GM23338 (cell line): ENCODE results near the gene CXCL10. TPM values are rescaled to one million over a fixed set of nuclear protein-coding genes. Genes with fewer than 3 reads are reported as not detected.

Experiments
- ATAC-seq: fragments of 200-7000 bp; cut with Tn5 transposase; 3 replicates; pipeline ENCODE4 v1.9.1; 2020
- DNase-seq: peaks from one replicate; pipeline ENCODE4 v3.0.0-alpha.2; 2015; ENCODE audit warnings: low spot score
- H2AFZ ChIP-seq: fragments of 200-600 bp; sonication (generic); 2 replicates; pipeline ENCODE4 v1.8.0; 2016; ENCODE audit warnings: antibody characterized with exemption, mild to moderate bottlenecking, moderate library complexity
- H3F3A ChIP-seq: fragments of 200-600 bp; sonication (generic); replicated peaks from 2 replicates; pipeline ENCODE4 v1.8.0; 2017; ENCODE audit warnings: antibody characterized with exemption, mixed run types, low read depth
- H3K27ac ChIP-seq: fragments of 200-600 bp; sonication (generic); 2 replicates; pipeline ENCODE4 v1.6.1; 2016; ENCODE audit warnings: low read depth
- H3K27me3 ChIP-seq: fragments of 200-600 bp; sonication (generic); 2 replicates; pipeline ENCODE4 v1.8.0; 2016; ENCODE audit warnings: mild to moderate bottlenecking, mixed run types, moderate library complexity; ENCODE audit not compliant: insufficient read depth
- H3K36me3 ChIP-seq: fragments of 200-600 bp; sonication (generic); 2 replicates; pipeline ENCODE4 v1.8.0; 2016; ENCODE audit warnings: mild to moderate bottlenecking; ENCODE audit not compliant: insufficient read depth
- H3K4me1 ChIP-seq: fragments of 200-600 bp; sonication (generic); 2 replicates; pipeline ENCODE4 v1.8.0; 2016; ENCODE audit warnings: mild to moderate bottlenecking, moderate library complexity; ENCODE audit not compliant: insufficient read depth
- H3K4me2 ChIP-seq: fragments of 200-600 bp; sonication (generic); 2 replicates; pipeline ENCODE4 v1.7.1; 2017; ENCODE audit warnings: mixed run types
- H3K4me3 ChIP-seq: fragments of 200-600 bp; sonication (generic); 2 replicates; pipeline ENCODE4 v1.6.1; 2016; ENCODE audit warnings: mixed run types
- H3K79me2 ChIP-seq: fragments of 200-600 bp; sonication (generic); replicated peaks from 2 replicates; pipeline ENCODE4 v1.8.0; 2017; ENCODE audit warnings: mild to moderate bottlenecking; ENCODE audit not compliant: insufficient read depth
- H3K9me2 ChIP-seq: fragments of 200-600 bp; sonication (generic); 2 replicates; pipeline ENCODE4 v1.8.0; 2017; ENCODE audit not compliant: insufficient read depth
- H4K20me1 ChIP-seq: fragments of 200-600 bp; sonication (generic); replicated peaks from 2 replicates; pipeline ENCODE4 v1.8.0; 2017; ENCODE audit warnings: mild to moderate bottlenecking; ENCODE audit not compliant: insufficient read depth
- H3K27ac Mint-ChIP-seq: 2 replicates; pipeline ENCODE4 v1.8.0; 2020; ENCODE audit warnings: inconsistent platforms, mild to moderate bottlenecking, moderate library complexity, mixed read lengths
- H3K27me3 Mint-ChIP-seq: 3 replicates; pipeline ENCODE4 v1.8.0; 2022; ENCODE audit warnings: low read depth, mild to moderate bottlenecking, moderate library complexity, mixed read lengths, inconsistent platforms; ENCODE audit not compliant: insufficient read depth, poor library complexity
- H3K36me3 Mint-ChIP-seq: 3 replicates; pipeline ENCODE4 v1.8.0; 2021; ENCODE audit warnings: low read depth, mild to moderate bottlenecking, inconsistent platforms, moderate library complexity, mixed read lengths
- H3K4me1 Mint-ChIP-seq: 3 replicates; pipeline ENCODE4 v1.8.0; 2020; ENCODE audit warnings: mild to moderate bottlenecking, inconsistent platforms, mixed read lengths
- H3K4me3 Mint-ChIP-seq: 3 replicates; pipeline ENCODE4 v1.8.0; 2021; ENCODE audit warnings: moderate library complexity, mild to moderate bottlenecking, inconsistent platforms, mixed read lengths
- H3K9me3 Mint-ChIP-seq: 3 replicates; pipeline ENCODE4 v1.8.0; 2020; ENCODE audit warnings: moderate library complexity, mild to moderate bottlenecking, inconsistent platforms, mixed read lengths
- CREB1 ChIP-seq: fragments of 250-450 bp; sonication (Bioruptor Pico); IDR thresholded peaks from 2 replicates; pipeline ENCODE4 v1.5.0; 2020; ENCODE audit warnings: low read depth, mild to moderate bottlenecking, moderate library complexity
- EZH2 ChIP-seq: fragments of 200-600 bp; sonication (generic); IDR thresholded peaks from one replicate; pipeline ENCODE4 v1.8.0; 2017; ENCODE audit warnings: antibody characterized with exemption, mild to moderate bottlenecking, low read depth; ENCODE audit not compliant: unreplicated experiment
- EZH2phosphoT487 ChIP-seq: fragments of 200-600 bp; sonication (generic); IDR thresholded peaks from one replicate; pipeline ENCODE4 v1.8.1; 2018; ENCODE audit warnings: antibody characterized with exemption; ENCODE audit not compliant: unreplicated experiment
- JUNB ChIP-seq: IDR thresholded peaks from one replicate; pipeline ENCODE4 v1.6.1; 2016; ENCODE audit warnings: antibody characterized with exemption; ENCODE audit not compliant: unreplicated experiment
- NANOG ChIP-seq: IDR thresholded peaks from 2 replicates; pipeline ENCODE4 v1.6.1; 2016; ENCODE audit warnings: antibody characterized with exemption, borderline replicate concordance
- POLR2AphosphoS5 ChIP-seq: IDR thresholded peaks from 2 replicates; pipeline ENCODE4 v1.6.1; 2016; ENCODE audit warnings: antibody characterized with exemption, low read depth
- STAT1 ChIP-seq: IDR thresholded peaks from one replicate; pipeline ENCODE4 v1.6.1; 2016; ENCODE audit warnings: antibody characterized with exemption; ENCODE audit not compliant: unreplicated experiment
- ZNF114 ChIP-seq: fragments of 250-450 bp; sonication (Bioruptor Pico); IDR thresholded peaks from 2 replicates; pipeline ENCODE4 v1.5.0; 2020; ENCODE audit warnings: mild to moderate bottlenecking, moderate library complexity
- ZNF331 ChIP-seq: fragments of 250-450 bp; sonication (Bioruptor Pico); IDR thresholded peaks from 2 replicates; pipeline ENCODE4 v1.5.0; 2020; ENCODE audit warnings: low read depth, mild to moderate bottlenecking, moderate library complexity
- polyA plus RNA-seq: library from polyadenylated mRNA; unstranded; fragments of >200 nt; fragmentation: Nextera tagmentation; extraction: Ambion mirVana; gene quantifications from 2 replicates; pipeline ENCODE4 v1.2.1, GENCODE V29; 2016
- total RNA-seq: library from RNA; depleted of rRNA; stranded (reverse); fragments of >200 nt; shearing (Covaris generic); gene quantifications from 2 replicates; pipeline ENCODE4 v1.2.3, GENCODE V29; 2014
- TF ChIP-seq, protein P1 (sequence below), 2 experiments: fragments of 200-600 bp in 1 of 2; sonication (generic) in 1 of 2; conservative IDR thresholded peaks; 2 replicates each; pipeline versions ENCODE4 v1.5.1 to v1.6.1; 2016 to 2017; ENCODE audit warnings: antibody characterized with exemption in 2 of 2, low read depth in 2 of 2, mild to moderate bottlenecking in 2 of 2, moderate library complexity in 1 of 2
- TF ChIP-seq, protein P2 (sequence below): fragments of 250-450 bp; sonication (Bioruptor Pico); IDR thresholded peaks from 2 replicates; pipeline ENCODE4 v1.5.0; 2020; ENCODE audit warnings: mild to moderate bottlenecking, moderate library complexity
- TF ChIP-seq, protein P3 (sequence below): IDR thresholded peaks from one replicate; pipeline ENCODE4 v1.6.1; 2018; ENCODE audit warnings: antibody characterized with exemption; ENCODE audit not compliant: unreplicated experiment
- TF ChIP-seq, protein P4 (sequence below): IDR thresholded peaks from 2 replicates; pipeline ENCODE4 v1.6.1; 2016; ENCODE audit warnings: antibody characterized with exemption

CXCL10 gene
- total and polyA plus RNA-seq, 2 experiments from 2014 or later, result not detected

DNA sequence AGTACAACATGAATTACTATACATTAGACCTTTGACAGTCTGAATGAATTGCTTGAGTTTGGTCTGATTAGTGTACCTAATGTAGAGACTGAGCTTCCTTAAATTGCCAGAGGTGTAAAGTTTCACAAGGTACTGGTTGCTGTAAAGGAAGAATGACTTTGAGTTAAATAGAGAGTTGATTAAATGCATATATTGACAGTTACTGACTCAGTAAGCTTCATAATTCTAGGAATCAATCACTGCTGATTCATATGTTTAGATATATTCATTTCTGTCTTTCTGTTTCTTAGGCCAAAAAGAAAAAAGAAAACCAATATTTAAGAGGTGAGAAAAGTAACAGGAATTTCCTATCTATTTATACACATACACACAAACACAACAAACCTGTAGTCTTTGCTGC, 35.0 kb upstream of the CXCL10 start (continued):
- TF ChIP-seq ZNF331 (CRISPR knock-in tag) (no peak), ZNF114 (CRISPR knock-in tag) (no peak), NANOG (no peak)

DNA sequence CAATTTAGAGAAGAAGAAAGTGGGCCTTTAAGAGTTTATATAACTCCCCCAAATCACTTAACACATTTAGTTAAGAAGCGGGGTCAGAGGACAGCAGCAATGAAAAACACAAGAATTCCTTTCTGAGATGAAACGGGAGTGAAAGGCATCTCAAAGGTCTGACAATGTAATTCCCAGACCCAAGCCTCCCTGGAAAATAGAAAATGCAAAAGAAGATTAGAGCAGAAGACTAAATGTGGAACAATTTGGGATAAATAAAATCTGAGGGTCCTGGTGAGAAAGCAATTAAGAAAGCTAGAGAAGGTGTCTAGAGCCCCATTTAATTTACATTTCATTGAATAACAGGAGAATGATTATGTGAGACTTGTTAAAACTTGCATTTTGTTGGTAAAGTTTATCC, 32.1 kb upstream of the CXCL10 start:
- H3K27me3 ChIP-seq, result no peaks in the 10 kb centered on the region
- no peaks in the 10 kb centered on the region for H4K20me1 ChIP-seq
- H2AFZ ChIP-seq, result peak overlapping the region; percentile 83; the same call in 1 of the 2 replicates

More for the DNA sequence above, 32.1 kb upstream of the CXCL10 start:
- ATAC-seq (no peak; the same call in 2 of the 3 replicates), DNase-seq (no peak)
- no peaks in the 10 kb centered on the region for H3K36me3 Mint-ChIP-seq
- no peaks in the 10 kb centered on the region for H3K9me3 Mint-ChIP-seq
- Histone ChIP-seq H3K4me3 (no peak overlapping the region; the same call in 1 of the 2 replicates), H3K4me1 (peaks cover 24% of the 10 kb centered on the region), H3K36me3 (no peaks in the 10 kb centered on the region), H3K79me2 (no peaks in the 10 kb centered on the region), H3K4me2 (peak overlapping the region; percentile 62), H3K9me2 (no peaks in the 10 kb centered on the region), H3K27ac (peak overlapping the region; percentile 70; the same call in 1 of the 2 replicates), H3F3A (no peaks in the 10 kb centered on the region)
- no peak overlapping the region; the same call in 1 of the 2 replicates for H3K27ac Mint-ChIP-seq
- peaks cover 6% of the 10 kb centered on the region for H3K27me3 Mint-ChIP-seq
- H3K4me1 Mint-ChIP-seq, result peaks cover 27% of the 10 kb centered on the region
- TF ChIP-seq ZNF331 (CRISPR knock-in tag), result no peak
- TF ChIP-seq EZH2phosphoT487, result no peak
- TF ChIP-seq EZH2, result no peak
- TF ChIP-seq, protein P1, sequence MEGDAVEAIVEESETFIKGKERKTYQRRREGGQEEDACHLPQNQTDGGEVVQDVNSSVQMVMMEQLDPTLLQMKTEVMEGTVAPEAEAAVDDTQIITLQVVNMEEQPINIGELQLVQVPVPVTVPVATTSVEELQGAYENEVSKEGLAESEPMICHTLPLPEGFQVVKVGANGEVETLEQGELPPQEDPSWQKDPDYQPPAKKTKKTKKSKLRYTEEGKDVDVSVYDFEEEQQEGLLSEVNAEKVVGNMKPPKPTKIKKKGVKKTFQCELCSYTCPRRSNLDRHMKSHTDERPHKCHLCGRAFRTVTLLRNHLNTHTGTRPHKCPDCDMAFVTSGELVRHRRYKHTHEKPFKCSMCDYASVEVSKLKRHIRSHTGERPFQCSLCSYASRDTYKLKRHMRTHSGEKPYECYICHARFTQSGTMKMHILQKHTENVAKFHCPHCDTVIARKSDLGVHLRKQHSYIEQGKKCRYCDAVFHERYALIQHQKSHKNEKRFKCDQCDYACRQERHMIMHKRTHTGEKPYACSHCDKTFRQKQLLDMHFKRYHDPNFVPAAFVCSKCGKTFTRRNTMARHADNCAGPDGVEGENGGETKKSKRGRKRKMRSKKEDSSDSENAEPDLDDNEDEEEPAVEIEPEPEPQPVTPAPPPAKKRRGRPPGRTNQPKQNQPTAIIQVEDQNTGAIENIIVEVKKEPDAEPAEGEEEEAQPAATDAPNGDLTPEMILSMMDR (conservative IDR thresholded peaks at IDR 0.05; ENCODE audit: low read depth in 2 of 2), result no peak
- TF ChIP-seq, protein P2, sequence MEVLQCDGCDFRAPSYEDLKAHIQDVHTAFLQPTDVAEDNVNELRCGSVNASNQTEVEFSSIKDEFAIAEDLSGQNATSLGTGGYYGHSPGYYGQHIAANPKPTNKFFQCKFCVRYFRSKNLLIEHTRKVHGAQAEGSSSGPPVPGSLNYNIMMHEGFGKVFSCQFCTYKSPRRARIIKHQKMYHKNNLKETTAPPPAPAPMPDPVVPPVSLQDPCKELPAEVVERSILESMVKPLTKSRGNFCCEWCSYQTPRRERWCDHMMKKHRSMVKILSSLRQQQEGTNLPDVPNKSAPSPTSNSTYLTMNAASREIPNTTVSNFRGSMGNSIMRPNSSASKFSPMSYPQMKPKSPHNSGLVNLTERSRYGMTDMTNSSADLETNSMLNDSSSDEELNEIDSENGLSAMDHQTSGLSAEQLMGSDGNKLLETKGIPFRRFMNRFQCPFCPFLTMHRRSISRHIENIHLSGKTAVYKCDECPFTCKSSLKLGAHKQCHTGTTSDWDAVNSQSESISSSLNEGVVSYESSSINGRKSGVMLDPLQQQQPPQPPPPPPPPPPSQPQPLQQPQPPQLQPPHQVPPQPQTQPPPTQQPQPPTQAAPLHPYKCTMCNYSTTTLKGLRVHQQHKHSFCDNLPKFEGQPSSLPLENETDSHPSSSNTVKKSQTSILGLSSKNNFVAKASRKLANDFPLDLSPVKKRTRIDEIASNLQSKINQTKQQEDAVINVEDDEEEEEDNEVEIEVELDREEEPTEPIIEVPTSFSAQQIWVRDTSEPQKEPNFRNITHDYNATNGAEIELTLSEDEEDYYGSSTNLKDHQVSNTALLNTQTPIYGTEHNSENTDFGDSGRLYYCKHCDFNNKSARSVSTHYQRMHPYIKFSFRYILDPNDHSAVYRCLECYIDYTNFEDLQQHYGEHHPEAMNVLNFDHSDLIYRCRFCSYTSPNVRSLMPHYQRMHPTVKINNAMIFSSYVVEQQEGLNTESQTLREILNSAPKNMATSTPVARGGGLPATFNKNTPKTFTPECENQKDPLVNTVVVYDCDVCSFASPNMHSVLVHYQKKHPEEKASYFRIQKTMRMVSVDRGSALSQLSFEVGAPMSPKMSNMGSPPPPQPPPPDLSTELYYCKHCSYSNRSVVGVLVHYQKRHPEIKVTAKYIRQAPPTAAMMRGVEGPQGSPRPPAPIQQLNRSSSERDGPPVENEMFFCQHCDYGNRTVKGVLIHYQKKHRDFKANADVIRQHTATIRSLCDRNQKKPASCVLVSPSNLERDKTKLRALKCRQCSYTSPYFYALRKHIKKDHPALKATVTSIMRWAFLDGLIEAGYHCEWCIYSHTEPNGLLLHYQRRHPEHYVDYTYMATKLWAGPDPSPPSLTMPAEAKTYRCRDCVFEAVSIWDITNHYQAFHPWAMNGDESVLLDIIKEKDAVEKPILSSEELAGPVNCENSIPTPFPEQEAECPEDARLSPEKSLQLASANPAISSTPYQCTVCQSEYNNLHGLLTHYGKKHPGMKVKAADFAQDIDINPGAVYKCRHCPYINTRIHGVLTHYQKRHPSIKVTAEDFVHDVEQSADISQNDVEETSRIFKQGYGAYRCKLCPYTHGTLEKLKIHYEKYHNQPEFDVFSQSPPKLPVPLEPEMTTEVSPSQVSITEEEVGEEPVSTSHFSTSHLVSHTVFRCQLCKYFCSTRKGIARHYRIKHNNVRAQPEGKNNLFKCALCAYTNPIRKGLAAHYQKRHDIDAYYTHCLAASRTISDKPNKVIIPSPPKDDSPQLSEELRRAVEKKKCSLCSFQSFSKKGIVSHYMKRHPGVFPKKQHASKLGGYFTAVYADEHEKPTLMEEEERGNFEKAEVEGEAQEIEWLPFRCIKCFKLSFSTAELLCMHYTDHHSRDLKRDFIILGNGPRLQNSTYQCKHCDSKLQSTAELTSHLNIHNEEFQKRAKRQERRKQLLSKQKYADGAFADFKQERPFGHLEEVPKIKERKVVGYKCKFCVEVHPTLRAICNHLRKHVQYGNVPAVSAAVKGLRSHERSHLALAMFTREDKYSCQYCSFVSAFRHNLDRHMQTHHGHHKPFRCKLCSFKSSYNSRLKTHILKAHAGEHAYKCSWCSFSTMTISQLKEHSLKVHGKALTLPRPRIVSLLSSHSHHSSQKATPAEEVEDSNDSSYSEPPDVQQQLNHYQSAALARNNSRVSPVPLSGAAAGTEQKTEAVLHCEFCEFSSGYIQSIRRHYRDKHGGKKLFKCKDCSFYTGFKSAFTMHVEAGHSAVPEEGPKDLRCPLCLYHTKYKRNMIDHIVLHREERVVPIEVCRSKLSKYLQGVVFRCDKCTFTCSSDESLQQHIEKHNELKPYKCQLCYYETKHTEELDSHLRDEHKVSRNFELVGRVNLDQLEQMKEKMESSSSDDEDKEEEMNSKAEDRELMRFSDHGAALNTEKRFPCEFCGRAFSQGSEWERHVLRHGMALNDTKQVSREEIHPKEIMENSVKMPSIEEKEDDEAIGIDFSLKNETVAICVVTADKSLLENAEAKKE (CRISPR knock-in tag), result no peak
- TF ChIP-seq, protein P3, sequence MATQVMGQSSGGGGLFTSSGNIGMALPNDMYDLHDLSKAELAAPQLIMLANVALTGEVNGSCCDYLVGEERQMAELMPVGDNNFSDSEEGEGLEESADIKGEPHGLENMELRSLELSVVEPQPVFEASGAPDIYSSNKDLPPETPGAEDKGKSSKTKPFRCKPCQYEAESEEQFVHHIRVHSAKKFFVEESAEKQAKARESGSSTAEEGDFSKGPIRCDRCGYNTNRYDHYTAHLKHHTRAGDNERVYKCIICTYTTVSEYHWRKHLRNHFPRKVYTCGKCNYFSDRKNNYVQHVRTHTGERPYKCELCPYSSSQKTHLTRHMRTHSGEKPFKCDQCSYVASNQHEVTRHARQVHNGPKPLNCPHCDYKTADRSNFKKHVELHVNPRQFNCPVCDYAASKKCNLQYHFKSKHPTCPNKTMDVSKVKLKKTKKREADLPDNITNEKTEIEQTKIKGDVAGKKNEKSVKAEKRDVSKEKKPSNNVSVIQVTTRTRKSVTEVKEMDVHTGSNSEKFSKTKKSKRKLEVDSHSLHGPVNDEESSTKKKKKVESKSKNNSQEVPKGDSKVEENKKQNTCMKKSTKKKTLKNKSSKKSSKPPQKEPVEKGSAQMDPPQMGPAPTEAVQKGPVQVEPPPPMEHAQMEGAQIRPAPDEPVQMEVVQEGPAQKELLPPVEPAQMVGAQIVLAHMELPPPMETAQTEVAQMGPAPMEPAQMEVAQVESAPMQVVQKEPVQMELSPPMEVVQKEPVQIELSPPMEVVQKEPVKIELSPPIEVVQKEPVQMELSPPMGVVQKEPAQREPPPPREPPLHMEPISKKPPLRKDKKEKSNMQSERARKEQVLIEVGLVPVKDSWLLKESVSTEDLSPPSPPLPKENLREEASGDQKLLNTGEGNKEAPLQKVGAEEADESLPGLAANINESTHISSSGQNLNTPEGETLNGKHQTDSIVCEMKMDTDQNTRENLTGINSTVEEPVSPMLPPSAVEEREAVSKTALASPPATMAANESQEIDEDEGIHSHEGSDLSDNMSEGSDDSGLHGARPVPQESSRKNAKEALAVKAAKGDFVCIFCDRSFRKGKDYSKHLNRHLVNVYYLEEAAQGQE, result no peak
- TF ChIP-seq ZNF114 (CRISPR knock-in tag), result no peak
- TF ChIP-seq CREB1 (CRISPR knock-in tag), result no peak
- no peak for TF ChIP-seq JUNB
- TF ChIP-seq NANOG, result no peak
- no peak for TF ChIP-seq STAT1
- no peak for TF ChIP-seq POLR2AphosphoS5
- TF ChIP-seq, protein P4, sequence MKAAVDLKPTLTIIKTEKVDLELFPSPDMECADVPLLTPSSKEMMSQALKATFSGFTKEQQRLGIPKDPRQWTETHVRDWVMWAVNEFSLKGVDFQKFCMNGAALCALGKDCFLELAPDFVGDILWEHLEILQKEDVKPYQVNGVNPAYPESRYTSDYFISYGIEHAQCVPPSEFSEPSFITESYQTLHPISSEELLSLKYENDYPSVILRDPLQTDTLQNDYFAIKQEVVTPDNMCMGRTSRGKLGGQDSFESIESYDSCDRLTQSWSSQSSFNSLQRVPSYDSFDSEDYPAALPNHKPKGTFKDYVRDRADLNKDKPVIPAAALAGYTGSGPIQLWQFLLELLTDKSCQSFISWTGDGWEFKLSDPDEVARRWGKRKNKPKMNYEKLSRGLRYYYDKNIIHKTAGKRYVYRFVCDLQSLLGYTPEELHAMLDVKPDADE, result no peak
- H3K4me3 Mint-ChIP-seq, result no peak overlapping the region
